NCI-H524 treated with DMSO at 0.1 percent for 48 hours (cell line): ENCODE data around the gene PLEKHM2.

Source experiments
- DNase-seq: peaks from one replicate; lab custom pipeline; 2025; lab: John Stamatoyannopoulos, UW

PLEKHM2 gene

DNA sequence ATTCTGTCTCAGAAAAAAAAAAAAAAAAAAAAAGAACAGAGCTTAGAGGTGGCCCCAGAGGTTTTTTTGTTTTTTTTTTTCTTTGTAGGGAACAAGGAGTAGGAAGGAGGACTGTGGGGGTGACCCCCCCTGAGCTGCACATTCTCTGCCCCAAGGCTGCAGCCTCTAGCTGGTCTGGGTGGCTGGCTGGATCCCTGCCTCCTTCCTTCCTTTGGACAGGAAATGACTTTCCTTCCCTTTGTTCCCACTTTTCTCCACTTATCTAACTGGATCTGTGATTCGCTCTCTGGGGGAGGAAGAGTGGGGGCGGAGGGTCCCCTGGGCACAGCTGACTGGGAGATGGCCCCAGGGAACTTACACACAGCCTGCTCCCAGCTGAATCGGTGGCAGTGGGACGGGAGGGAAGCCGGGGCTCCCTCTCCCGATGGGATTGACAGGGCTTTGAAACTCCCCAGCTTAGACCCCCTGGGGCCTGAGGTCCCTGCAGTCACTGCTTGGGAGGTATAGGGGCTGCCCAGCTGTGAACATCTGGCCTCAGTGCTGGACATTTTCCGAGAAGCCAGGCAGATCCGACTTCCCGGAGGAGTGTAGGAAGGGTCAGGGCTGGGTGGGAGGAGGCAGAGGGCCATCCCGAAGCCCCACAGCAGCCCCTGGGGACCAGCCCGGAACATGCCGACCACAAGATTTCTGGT is 76.5 kb downstream of the PLEKHM2 start:
- no peak for DNase-seq

DNA sequence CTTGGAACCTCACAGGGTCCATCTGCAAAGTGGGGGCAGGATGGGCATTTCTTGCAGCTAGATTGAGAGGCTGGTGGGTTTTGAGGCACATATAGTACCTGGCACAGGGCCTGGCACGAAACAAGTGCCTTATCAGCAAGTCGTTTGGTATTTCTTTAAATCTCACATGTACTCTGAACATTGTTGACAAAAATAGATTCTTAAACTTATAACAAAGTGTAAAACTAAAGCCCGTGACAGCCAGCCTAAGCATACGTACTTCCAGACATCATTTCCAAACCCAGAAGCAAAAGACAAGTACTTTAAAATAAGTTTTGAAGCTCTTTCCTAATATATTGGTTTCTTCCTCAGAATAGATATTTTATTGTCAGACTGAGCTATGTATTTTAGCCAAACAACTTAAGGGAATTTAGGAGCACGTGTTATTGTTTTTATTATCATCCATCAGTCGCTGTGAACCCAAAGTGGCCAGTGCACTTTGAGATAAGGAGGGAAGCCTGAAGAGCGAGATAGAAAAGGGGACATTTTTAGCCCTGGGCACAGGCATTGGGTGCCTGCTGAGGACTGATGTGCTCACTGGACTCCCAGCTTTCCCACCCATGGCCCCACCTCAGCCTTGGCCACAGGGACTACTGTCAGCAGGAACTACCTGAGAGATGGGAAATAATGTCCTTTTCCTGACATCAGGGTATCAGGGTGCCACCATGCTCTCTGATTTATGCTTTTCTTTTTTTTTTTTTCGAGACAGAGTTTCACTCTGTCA is 77.4 kb downstream of the PLEKHM2 start:
- DNase-seq, result no peak

DNA sequence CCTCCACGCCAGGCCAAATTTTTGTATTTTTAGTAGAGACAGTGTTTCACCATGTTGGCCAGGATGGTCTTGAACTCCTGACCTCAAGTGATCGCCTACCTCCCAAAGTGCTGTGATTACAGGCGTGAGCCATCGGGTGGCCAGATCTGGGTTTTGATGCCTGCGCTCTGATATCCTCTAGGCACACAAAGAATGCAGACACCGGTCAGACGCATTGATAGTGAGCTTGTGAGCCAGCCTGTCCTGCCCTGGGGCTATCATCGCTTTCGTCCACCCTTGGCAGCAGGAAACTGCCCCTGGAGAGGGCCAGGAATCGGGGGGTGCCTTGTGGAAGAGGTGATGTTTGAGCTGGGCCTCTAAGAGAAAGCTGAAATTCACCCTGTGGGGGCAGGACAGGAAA is 78.4 kb downstream of the PLEKHM2 start:
- no peak for DNase-seq

DNA sequence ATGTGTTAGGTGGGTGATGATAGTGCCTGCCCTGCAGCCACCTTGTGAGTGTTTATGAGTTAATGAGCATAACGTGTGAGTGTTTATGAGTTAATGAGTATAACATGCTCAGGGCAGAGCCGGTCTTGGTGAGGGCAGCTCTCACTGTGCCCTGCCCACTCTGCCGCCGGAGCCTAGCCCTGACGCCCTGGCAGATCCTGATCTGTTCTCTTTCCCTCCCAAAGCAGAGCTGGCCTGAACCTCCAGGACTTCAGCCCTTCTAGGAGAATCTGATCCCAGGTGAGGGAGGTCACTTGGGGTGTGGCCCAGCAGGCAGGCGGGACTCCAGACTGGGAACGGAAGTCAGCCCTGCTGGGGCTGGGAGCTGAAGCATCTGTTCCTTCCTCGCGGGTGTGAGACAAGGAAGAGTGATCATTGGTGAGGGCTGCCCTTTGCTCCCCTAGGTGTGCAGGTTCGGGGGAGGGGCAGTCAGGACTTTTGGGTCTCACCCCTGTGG is 80.2 kb downstream of the PLEKHM2 start:
- no peak for DNase-seq

DNA sequence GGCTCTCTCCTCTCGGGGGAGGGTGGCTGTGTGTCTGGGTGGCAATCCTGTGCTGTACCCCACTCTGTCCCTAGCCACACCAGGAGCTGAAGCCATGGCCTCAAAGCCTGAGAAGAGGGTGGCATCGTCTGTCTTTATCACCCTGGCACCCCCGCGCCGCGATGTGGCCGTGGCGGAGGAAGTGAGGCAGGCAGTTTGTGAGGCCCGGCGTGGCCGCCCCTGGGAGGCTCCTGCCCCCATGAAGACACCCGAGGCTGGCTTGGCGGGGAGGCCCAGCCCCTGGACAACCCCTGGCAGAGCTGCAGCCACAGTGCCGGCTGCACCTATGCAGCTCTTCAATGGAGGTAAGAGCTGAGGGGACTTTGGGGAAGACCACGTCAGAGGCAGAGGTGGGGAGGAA is 80.8 kb downstream of the PLEKHM2 start:
- DNase-seq, result no peak

DNA sequence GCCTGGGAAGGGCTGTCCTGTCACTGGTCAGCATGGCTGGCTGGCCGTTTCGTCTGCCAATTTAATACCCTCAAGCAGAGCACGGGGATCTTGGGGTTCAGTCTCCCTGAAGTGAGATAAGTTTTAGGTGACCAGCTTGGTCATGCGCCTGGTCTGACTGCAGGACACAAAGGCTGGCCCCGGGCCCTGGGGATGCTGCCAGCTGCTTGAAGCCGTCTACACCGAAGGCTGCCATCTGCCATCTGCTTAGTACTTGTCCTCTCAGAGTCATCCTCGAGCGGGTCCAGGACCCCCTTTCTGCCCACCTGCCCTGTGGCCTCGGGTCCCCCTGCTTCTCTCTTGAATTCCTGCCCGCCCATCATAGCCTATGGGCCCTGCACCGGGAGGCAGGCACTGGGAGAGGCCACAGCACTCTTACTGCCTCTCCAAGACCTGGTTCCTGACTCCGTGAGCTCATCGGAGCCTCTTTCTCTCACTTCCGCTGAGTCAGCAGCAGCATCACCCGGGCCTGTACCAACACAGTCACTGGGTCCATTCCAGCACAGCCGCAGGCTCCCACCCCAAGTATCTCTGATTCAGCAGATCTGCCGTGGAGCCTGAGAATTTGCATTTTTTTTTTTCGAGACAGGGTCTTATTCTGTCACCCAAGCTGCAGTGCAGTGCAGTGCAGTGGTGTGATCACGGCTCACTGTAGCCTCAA is 81.5 kb downstream of the PLEKHM2 start:
- no peak for DNase-seq

DNA sequence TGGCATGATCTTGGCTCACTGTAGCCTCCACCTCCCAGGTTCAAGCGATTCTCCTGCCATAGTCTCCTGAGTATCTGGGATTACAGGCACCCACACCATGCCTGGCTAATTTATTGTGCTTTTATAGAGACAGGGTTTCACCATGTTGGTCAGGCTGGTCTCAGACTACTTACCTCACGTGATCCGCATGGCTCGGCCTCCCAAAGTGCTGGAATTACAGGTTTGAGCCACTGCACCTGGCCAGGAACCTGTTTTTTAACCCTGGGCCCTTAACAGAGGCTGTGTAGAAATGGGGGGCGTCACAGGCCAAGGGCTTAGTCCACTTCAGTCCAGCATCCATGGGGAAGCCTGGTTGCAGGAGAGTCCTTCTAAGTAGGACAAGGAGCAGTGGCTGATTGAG is 83.8 kb downstream of the PLEKHM2 start:
- DNase-seq, result no peak

DNA sequence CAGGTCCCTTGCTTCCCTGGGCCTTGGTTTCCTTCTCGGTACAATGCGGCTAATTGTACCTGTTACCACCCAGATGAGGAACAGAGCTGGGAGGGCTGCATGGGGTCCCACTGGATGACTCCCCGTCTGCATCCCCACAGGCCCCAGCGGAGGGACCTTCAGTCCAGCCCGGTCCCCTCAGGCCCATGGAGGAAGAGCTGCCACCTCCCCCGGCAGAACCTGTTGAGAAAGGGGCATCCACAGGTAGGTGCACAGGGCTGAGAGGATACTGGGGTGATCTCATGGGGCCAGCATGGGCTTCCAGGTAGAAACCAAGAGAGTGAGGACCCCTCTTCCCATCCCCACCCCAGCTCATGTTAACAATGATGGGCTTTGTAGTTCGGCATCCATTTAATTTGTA is 84.3 kb downstream of the PLEKHM2 start:
- no peak for DNase-seq

DNA sequence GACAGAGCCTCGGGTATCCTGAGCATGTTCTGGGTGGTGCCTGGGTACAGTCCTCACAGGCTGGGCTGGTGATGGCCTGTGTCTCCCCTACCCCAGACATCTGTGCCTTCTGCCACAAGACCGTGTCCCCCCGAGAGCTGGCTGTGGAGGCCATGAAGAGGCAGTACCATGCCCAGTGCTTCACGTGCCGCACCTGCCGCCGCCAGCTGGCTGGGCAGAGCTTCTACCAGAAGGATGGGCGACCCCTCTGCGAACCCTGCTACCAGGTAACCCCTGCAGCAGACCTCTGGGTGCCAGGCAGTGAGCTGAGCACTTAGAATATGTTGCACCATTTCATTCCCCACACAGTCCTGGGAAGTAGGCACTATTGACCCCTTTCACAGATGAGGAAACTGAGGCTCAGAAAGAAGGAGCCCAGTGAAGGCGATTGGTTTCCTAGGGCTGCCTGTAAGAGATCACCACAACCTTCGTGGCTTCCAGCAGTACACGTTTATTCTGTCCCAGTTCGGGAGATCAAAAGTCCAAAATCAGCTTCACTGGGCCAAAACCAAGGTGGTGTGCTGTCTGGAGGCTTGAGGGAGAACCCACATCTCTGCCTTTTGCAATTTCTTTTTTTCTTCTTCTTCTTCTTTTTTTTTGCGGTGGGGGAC is 86.3 kb downstream of the PLEKHM2 start:
- DNase-seq, result no peak

DNA sequence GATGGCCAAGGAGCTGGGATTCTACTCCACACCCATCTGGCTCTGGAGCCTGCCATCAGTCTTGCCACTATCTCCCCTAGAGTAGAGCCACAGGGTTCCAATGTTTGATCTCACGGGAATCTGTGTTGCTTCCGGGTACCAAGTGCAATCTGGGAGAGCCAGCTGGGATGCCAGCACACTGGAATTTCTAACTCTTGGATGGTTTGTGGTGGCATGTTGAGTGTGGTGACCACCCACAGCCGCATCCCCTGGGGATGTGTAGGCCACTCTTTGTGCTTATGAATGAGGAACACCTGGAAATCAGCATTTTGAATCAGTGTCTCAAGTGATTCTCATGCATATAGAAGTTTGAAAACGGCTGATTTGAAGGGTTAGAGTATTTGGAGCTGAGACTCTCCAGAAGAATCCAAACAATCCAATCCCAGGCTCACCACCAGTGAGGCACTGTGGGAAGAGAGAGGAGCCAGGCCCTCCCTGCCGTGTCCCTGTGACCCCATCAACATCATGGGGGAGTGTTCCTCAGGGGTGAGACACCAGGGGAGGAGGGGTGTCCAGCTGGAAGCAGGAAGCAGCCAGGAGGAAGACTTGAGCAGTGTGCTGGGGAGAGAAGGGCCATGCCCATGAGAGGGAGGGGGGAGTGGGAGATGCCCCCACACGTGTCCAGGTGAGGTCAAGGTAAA is 87.9 kb downstream of the PLEKHM2 start:
- DNase-seq, result no peak

DNA sequence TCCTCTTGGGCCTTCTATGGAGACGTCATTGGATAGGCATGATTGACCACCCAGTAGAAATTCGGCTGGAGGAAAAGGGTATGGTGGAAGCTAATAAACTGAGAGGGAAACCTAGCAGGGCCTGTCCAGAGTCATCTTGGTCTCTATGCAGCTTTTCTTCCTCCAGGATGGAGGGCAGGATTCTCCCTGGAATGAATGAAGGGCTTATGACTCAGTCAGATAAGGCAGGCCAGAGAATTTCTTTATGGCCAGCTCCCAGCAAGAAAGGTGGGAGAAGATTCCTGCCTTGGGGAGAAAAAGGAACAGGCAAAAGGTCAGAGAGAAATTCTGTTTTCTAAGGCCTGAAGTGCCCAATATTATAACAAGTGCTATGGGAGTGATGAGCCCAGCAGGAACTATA is 91.6 kb downstream of the PLEKHM2 start:
- no peak for DNase-seq

DNA sequence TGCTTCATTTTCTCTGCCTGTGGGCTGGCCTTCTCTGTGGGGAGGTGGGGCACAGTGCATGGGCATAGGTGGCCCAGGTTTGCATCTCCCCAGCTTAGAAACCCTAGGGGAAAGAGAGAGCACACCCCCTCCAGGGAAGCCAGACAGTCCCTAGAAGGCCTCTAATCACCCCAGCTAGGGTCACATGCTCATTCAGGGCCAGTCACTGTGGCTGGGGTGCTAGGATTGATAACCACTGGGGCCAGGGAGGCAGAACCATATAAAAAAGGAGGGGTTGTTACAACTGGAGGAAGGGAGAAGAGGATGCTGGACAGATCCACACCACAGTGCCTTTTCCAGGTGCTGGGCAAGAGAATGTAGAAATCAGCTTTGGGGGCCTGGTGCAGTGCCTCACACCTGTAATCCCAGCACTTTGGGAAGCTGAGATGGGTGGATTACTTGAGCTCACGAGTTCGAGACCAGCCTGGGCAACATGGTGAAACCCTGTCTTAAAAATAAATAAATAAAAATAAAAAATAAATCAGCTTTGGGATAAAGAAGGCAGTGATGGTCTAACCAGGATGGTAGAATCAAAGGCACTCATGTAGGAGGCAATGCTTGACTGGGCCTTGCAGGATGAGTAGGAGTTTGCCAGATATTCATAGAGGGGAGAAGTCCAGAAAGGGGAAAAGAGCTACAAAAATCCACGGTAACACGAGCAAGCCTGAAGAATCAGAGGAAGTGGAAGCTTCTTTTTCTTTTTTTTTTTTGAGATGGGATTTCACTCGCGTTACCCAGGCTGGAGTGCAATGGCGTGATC is 94.0 kb downstream of the PLEKHM2 start:
- no peak for DNase-seq
